HepG2 (cell line): Measurements from ENCODE around the gene HPD. TPM values are rescaled to one million over a fixed set of nuclear protein-coding genes. Genes with fewer than 3 reads are reported as not detected.
A peak's percentile ranks its signal among the peaks of the same experiment; 100 is the strongest.

ENCODE experiments used
- ASH2L ChIP-seq: fragments of 300-600, 200-600 bp; sonication (generic); IDR thresholded peaks from 2 replicates; pipeline ENCODE4 v1.7.0; 2017; ENCODE audit warnings: low read depth, mild to moderate bottlenecking, moderate library complexity, mixed read lengths, low read length; ENCODE audit not compliant: insufficient read length
- CENPX ChIP-seq: sonication (generic); formaldehyde crosslinking; IDR thresholded peaks from 2 replicates; pipeline ENCODE4 v1.9.0; 2021; ENCODE audit warnings: mild to moderate bottlenecking, missing genetic modification reagents, moderate library complexity
- GTF3A ChIP-seq: sonication (generic); formaldehyde crosslinking; conservative IDR thresholded peaks from 2 replicates; pipeline ENCODE4 v1.4.0; 2020; ENCODE audit warnings: mild to moderate bottlenecking, missing genetic modification reagents
- HOXA5 ChIP-seq: sonication (generic); formaldehyde crosslinking; IDR thresholded peaks from 2 replicates; pipeline ENCODE4 v1.4.0; 2020; ENCODE audit warnings: missing genetic modification reagents
- MEIS1 ChIP-seq: sonication (generic); formaldehyde crosslinking; IDR thresholded peaks from 2 replicates; pipeline ENCODE4 v1.9.0; 2021; ENCODE audit warnings: mild to moderate bottlenecking, missing genetic modification reagents, moderate library complexity, borderline replicate concordance
- MXI1 ChIP-seq: IDR thresholded peaks from 3 replicates; pipeline ENCODE4 v1.6.1; 2012; ENCODE audit warnings: low read depth, low read length, inconsistent platforms, borderline replicate concordance
- MZF1 ChIP-seq: sonication (generic); formaldehyde crosslinking; IDR thresholded peaks from 2 replicates; pipeline ENCODE4 v1.8.1; 2023; ENCODE audit warnings: mild to moderate bottlenecking, missing genetic modification reagents, borderline replicate concordance
- PRMT3 ChIP-seq: sonication (generic); formaldehyde crosslinking; IDR thresholded peaks from 2 replicates; pipeline ENCODE4 v1.8.1; 2022; ENCODE audit warnings: low read depth, mild to moderate bottlenecking, moderate library complexity, missing genetic modification reagents, borderline replicate concordance
- SNAPC2 ChIP-seq: sonication (generic); formaldehyde crosslinking; IDR thresholded peaks from 2 replicates; pipeline ENCODE4 v1.8.1; 2022; ENCODE audit warnings: mild to moderate bottlenecking, missing genetic modification reagents
- YY1 ChIP-seq: IDR thresholded peaks from 2 replicates; pipeline ENCODE4 v1.6.1; 2011; ENCODE audit warnings: low read length, low read depth, moderate library complexity, mild to moderate bottlenecking; ENCODE audit not compliant: insufficient read depth, insufficient replicate concordance
- ZC3H4 ChIP-seq: sonication (generic); formaldehyde crosslinking; IDR thresholded peaks from 2 replicates; pipeline ENCODE4 v1.4.0; 2020; ENCODE audit warnings: missing genetic modification reagents, borderline replicate concordance
- ZNF563 ChIP-seq: sonication (generic); formaldehyde crosslinking; IDR thresholded peaks from 2 replicates; pipeline ENCODE4 v1.8.0; 2022; ENCODE audit warnings: mild to moderate bottlenecking, moderate library complexity, missing genetic modification reagents
- ZNF674 ChIP-seq: sonication (generic); formaldehyde crosslinking; IDR thresholded peaks from 2 replicates; pipeline ENCODE4 v1.5.0; 2020; ENCODE audit warnings: low read depth, mild to moderate bottlenecking, missing genetic modification reagents
- polyA plus RNA-seq, 8 experiments: library from polyadenylated mRNA; depleted of rRNA in 3 of 8; stranded (reverse) in 7 of 8; unstranded in 1 of 8; fragments of >200 nt; fragmentation: Illumina TruSeq in 4 of 8; extraction: Trizol in 4 of 8; gene quantifications; 2 replicates each; pipeline versions ENCODE4 v1.2.1 to v1.2.3, GENCODE V29; 2011 to 2016; ENCODE audit warnings: low read depth in 4 of 8, missing spikeins in 1 of 8, mixed read lengths in 1 of 8; ENCODE audit not compliant: insufficient read depth in 1 of 8
- total RNA-seq, 5 experiments: library from RNA; depleted of rRNA; stranded (reverse); fragments of >200 nt; fragmentation: Illumina TruSeq; extraction: Trizol; gene quantifications; 2 replicates each; pipeline ENCODE4 v1.2.3, GENCODE V29; 2016; ENCODE audit warnings: low read depth in 1 of 5
- TF ChIP-seq, protein P1 (sequence below): sonication (generic); formaldehyde crosslinking; IDR thresholded peaks from 2 replicates; pipeline ENCODE4 v1.5.0; 2020; ENCODE audit warnings: missing genetic modification reagents
- TF ChIP-seq, protein P2 (sequence below): sonication (generic); formaldehyde crosslinking; IDR thresholded peaks from 2 replicates; pipeline ENCODE4 v1.8.1; 2023; ENCODE audit warnings: mild to moderate bottlenecking, inconsistent platforms, moderate library complexity, missing genetic modification reagents, borderline replicate concordance
- TF ChIP-seq, protein P3 (sequence below): IDR thresholded peaks from 2 replicates; pipeline ENCODE4 v1.6.1; 2016; ENCODE audit warnings: mild to moderate bottlenecking
- TF ChIP-seq, protein P4 (sequence below): IDR thresholded peaks from 2 replicates; pipeline ENCODE4 v1.6.1; 2016; ENCODE audit warnings: control low read depth
- TF ChIP-seq, protein P5 (sequence below): sonication (generic); formaldehyde crosslinking; IDR thresholded peaks from 2 replicates; pipeline ENCODE4 v1.4.0; 2020; ENCODE audit warnings: missing genetic modification reagents
- TF ChIP-seq, protein P6 (sequence below): sonication (generic); formaldehyde crosslinking; IDR thresholded peaks from 2 replicates; pipeline ENCODE4 v1.5.0; 2020; ENCODE audit warnings: missing genetic modification reagents, mild to moderate bottlenecking, borderline replicate concordance

Gene HPD
- total and polyA plus RNA-seq, 2 of the 13 experiments (the other 11 are each of a cell fraction or from before 2014, with no cell fraction given) = 120 to 195 TPM

DNA sequence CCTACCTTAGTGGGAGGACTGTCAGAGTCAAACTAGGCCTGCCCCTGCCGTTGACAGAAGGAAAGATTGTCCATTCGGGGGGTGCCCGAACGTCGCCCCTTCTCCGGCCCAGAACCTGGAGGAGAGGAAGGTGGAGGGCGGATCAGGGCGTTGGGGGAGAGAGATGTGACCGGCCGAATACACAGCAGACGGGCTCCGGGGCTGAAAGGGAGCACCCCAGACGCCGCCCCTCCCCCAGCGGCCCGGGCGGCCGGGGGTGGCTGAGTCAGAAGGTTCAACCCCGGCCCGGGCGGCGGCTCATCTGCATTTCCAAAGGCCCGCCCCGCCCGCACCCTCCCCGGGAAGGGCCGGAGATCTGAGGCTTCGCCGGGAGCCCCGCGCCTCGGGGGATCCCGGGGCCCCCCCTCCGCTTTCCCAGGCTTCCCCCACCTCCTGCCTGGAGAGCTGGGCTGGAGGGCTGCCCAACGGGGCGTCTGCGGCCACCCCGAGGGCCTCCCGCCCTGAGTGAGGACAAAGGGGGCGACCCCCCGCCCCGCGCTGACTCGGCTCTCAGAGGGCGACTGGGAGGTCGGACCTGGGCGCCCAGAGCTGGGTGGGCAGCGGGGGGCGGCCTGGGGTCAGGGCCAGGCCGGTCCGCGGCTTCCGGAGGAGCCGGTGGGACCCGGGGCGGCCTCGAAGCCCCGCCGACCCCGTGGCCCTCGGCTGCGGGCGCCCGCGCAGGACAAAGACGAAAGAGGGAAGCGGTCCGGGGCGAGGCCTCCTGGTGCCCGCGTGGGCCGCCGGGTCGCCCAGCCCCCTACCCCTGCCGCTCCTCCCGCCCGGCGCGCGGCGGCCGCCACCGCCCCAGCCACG is 58.6 kb downstream of the HPD start (continued):
- TF ChIP-seq, protein P1, sequence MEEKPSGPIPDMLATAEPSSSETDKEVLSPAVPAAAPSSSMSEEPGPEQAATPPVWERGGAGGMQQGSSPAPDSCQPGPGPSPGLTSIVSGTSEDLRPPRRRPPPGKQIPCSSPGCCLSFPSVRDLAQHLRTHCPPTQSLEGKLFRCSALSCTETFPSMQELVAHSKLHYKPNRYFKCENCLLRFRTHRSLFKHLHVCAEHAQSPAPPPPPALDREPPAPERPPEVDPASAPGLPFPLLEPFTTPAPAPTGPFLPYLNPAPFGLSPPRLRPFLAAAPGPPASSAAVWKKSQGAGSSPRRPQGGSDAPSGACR (CRISPR knock-in tag) = peak; percentile 24; the same call in 1 of the 2 replicates
- no peak for TF ChIP-seq PRMT3
- TF ChIP-seq, protein P2, sequence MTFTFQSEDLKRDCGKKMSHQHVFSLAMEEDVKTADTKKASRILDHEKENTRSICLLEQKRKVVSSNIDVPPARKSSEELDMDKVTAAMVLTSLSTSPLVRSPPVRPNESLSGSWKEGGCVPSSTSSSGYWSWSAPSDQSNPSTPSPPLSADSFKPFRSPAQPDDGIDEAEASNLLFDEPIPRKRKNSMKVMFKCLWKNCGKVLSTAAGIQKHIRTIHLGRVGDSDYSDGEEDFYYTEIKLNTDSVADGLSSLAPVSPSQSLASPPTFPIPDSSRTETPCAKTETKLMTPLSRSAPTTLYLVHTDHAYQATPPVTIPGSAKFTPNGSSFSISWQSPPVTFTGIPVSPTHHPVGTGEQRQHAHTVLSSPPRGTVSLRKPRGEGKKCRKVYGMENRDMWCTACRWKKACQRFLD (CRISPR knock-in tag) = no peak
- no peak for TF ChIP-seq CENPX
- peak; percentile 86 for TF ChIP-seq HOXA5 (CRISPR knock-in tag)
- TF ChIP-seq ZNF563 (CRISPR knock-in tag) = 0 out of 2 replicates have a peak, but pooled peaks have one; percentile 47
- TF ChIP-seq MEIS1 = no peak
- TF ChIP-seq, protein P3, sequence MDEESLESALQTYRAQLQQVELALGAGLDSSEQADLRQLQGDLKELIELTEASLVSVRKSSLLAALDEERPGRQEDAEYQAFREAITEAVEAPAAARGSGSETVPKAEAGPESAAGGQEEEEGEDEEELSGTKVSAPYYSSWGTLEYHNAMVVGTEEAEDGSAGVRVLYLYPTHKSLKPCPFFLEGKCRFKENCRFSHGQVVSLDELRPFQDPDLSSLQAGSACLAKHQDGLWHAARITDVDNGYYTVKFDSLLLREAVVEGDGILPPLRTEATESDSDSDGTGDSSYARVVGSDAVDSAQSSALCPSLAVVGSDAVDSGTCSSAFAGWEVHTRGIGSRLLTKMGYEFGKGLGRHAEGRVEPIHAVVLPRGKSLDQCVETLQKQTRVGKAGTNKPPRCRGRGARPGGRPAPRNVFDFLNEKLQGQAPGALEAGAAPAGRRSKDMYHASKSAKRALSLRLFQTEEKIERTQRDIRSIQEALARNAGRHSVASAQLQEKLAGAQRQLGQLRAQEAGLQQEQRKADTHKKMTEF (CRISPR knock-in tag) = peak; percentile 73
- 0 out of 2 replicates have a peak, but pooled peaks have one; percentile 28 for TF ChIP-seq GTF3A (CRISPR knock-in tag)
- TF ChIP-seq, protein P4, sequence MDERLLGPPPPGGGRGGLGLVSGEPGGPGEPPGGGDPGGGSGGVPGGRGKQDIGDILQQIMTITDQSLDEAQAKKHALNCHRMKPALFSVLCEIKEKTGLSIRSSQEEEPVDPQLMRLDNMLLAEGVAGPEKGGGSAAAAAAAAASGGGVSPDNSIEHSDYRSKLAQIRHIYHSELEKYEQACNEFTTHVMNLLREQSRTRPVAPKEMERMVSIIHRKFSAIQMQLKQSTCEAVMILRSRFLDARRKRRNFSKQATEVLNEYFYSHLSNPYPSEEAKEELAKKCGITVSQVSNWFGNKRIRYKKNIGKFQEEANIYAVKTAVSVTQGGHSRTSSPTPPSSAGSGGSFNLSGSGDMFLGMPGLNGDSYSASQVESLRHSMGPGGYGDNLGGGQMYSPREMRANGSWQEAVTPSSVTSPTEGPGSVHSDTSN (CRISPR knock-in tag) = no peak
- TF ChIP-seq, protein P5, sequence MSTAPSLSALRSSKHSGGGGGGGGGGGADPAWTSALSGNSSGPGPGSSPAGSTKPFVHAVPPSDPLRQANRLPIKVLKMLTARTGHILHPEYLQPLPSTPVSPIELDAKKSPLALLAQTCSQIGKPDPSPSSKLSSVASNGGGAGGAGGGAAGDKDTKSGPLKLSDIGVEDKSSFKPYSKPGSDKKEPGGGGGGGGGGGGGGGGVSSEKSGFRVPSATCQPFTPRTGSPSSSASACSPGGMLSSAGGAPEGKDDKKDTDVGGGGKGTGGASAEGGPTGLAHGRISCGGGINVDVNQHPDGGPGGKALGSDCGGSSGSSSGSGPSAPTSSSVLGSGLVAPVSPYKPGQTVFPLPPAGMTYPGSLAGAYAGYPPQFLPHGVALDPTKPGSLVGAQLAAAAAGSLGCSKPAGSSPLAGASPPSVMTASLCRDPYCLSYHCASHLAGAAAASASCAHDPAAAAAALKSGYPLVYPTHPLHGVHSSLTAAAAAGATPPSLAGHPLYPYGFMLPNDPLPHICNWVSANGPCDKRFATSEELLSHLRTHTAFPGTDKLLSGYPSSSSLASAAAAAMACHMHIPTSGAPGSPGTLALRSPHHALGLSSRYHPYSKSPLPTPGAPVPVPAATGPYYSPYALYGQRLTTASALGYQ (CRISPR knock-in tag) = peak; percentile 78; the same call in 1 of the 2 replicates
- no peak for TF ChIP-seq ZNF674 (CRISPR knock-in tag)
- TF ChIP-seq ASH2L = peak; percentile 4
- TF ChIP-seq MZF1 = no peak
- peak; percentile 43 for TF ChIP-seq YY1
- TF ChIP-seq, protein P6, sequence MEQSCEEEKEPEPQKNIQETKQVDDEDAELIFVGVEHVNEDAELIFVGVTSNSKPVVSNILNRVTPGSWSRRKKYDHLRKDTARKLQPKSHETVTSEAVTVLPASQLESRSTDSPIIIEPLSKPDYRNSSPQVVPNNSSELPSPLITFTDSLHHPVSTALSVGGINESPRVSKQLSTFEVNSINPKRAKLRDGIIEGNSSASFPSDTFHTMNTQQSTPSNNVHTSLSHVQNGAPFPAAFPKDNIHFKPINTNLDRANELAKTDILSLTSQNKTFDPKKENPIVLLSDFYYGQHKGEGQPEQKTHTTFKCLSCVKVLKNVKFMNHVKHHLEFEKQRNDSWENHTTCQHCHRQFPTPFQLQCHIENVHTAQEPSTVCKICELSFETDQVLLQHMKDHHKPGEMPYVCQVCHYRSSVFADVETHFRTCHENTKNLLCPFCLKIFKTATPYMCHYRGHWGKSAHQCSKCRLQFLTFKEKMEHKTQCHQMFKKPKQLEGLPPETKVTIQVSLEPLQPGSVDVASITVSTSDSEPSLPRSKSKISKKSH (CRISPR knock-in tag) = peak; percentile 32; the same call in 1 of the 2 replicates
- TF ChIP-seq ZC3H4 (CRISPR knock-in tag) = no peak; the same call in none of the 2 replicates
- TF ChIP-seq MXI1 = 0 out of 3 replicates have a peak, but pooled peaks have one; percentile 24
- TF ChIP-seq SNAPC2 (CRISPR knock-in tag) = 0 out of 2 replicates have a peak, but pooled peaks have one; percentile 5
